Measurements from ENCODE around the gene TPPP2.
"Not testable (repeated sequence)": the region's sequence is repeated elsewhere in the genome, so short reads cannot be mapped to it uniquely, and the experiment has no call there.

The TPPP2 gene

GRCh38 chr14:21038441-21039422 is 8.7 kb downstream of the TPPP2 start:
- DNase-seq (ENCODE audit: low read depth in 2 of 2): no peak

- DNase-seq (ENCODE audit: low read depth in 2 of 2): no peak
These were observed 9.8 kb downstream of the TPPP2 start for GRCh38 chr14:21039585-21040369.

GRCh38 chr14:21040370-21040925 is 10.4 kb downstream of the TPPP2 start:
- DNase-seq (ENCODE audit: low read depth in 2 of 2): no peak

GRCh38 chr14:21040941-21041340 is 10.9 kb downstream of the TPPP2 start:
- DNase-seq (ENCODE audit: low read depth in 2 of 2): not testable (repeated sequence)

GRCh38 chr14:21041676-21042433 is 11.8 kb downstream of the TPPP2 start, which contains the start of gene RNASE7:
Gene RNASE7, plus strand, starts transcription at chr14:21042362. Its CDS starts 631 bp downstream, at chr14:21042993.
- no peak for DNase-seq (ENCODE audit: low read depth in 2 of 2)

GRCh38 chr14:21042918-21043317 is 12.9 kb downstream of the TPPP2 start:
- DNase-seq (ENCODE audit: low read depth in 2 of 2): no peak

GRCh38 chr14:21043387-21043973 is 13.5 kb downstream of the TPPP2 start:
- no peak for DNase-seq (ENCODE audit: low read depth in 2 of 2)

GRCh38 chr14:21043974-21044618 is 14.1 kb downstream of the TPPP2 start:
- no peak for DNase-seq (ENCODE audit: low read depth in 2 of 2)

- no peak for DNase-seq (ENCODE audit: low read depth in 2 of 2)
These were observed 17.4 kb downstream of the TPPP2 start for GRCh38 chr14:21047378-21047781.

GRCh38 chr14:21048638-21049037 is 18.6 kb downstream of the TPPP2 start:
- DNase-seq (ENCODE audit: low read depth in 2 of 2): no peak

- DNase-seq (ENCODE audit: low read depth in 2 of 2): no peak
These were observed 19.3 kb downstream of the TPPP2 start for GRCh38 chr14:21049271-21049673.

GRCh38 chr14:21050597-21050996 is 20.6 kb downstream of the TPPP2 start:
- no peak for DNase-seq (ENCODE audit: low read depth in 2 of 2)

GRCh38 chr14:21053184-21054122 is 23.4 kb downstream of the TPPP2 start:
- DNase-seq (ENCODE audit: low read depth in 2 of 2): no peak

- no peak for DNase-seq (ENCODE audit: low read depth in 2 of 2)
These were observed 24.2 kb downstream of the TPPP2 start for GRCh38 chr14:21054123-21054767.

- DNase-seq (ENCODE audit: low read depth in 2 of 2): no peak
These were observed 24.7 kb downstream of the TPPP2 start for GRCh38 chr14:21054768-21055145.

GRCh38 chr14:21055432-21056117 is 25.6 kb downstream of the TPPP2 start:
- no peak for DNase-seq (ENCODE audit: low read depth in 2 of 2)

- DNase-seq (ENCODE audit: low read depth in 2 of 2): no peak
These were observed 26.6 kb downstream of the TPPP2 start for GRCh38 chr14:21056520-21057163.

Measured in stimulated activated CD8-positive, alpha-beta memory T cell treated with anti-CD3 and anti-CD28 coated beads, Interleukin-2, amount 100 ng/mL, for 48 hours (primary cell).